Ovary (tissue), 9 donors: Measurements from ENCODE around the gene ROPN1L. TPM values are rescaled to one million over a fixed set of nuclear protein-coding genes. Genes with fewer than 3 reads are reported as not detected.

Source experiments
- DNase-seq, 5 donors: peaks; one replicate each; pipeline ENCODE4 v3.0.0-alpha.2; 2019 to 2020
- H3K27ac ChIP-seq, 2 donors: fragments of 200-600 bp; one replicate each; pipeline versions ENCODE4 v1.5.1 to v1.8.0; 2019 to 2022
- H3K27me3 ChIP-seq: fragments of 200-600 bp; one replicate; pipeline ENCODE4 v1.8.0; 2022
- H3K36me3 ChIP-seq: fragments of 200-600 bp; sonication (generic); one replicate; pipeline ENCODE4 v1.5.1; 2019
- H3K4me1 ChIP-seq: one replicate; pipeline ENCODE4 v1.8.1; 2013; ENCODE audit warnings: mild to moderate bottlenecking, moderate library complexity; ENCODE audit not compliant: insufficient read depth
- H3K4me3 ChIP-seq: fragments of 200-600 bp; sonication (generic); one replicate; pipeline ENCODE4 v1.5.1; 2017
- H3K9me3 ChIP-seq, 2 donors: fragments of 200-600 bp in 1 of 2; sonication (generic) in 1 of 2; one replicate each; pipeline versions ENCODE4 v1.5.1 to v1.8.1; 2013 to 2019; ENCODE audit warnings: mild to moderate bottlenecking in 1 of 2, moderate library complexity in 1 of 2
- CTCF ChIP-seq, 3 donors: fragments of 450-650 bp in 2 of 3; fragments of 200-600 bp in 1 of 3; IDR thresholded peaks; one replicate each; pipeline versions ENCODE4 v1.5.1 to v1.8.0; 2016 to 2022; ENCODE audit warnings: antibody characterized with exemption in 3 of 3, mild to moderate bottlenecking in 1 of 3
- EP300 ChIP-seq: sonication (generic); formaldehyde crosslinking; IDR thresholded peaks from one replicate; pipeline ENCODE4 v1.6.1; 2017; ENCODE audit warnings: antibody characterized with exemption
- POLR2A ChIP-seq: fragments of 450-650 bp; IDR thresholded peaks from one replicate; pipeline ENCODE4 v1.6.1; 2017; ENCODE audit warnings: antibody characterized with exemption, mild to moderate bottlenecking, moderate library complexity
- WGBS, 3 donors: extraction: QIAGEN DNeasy Blood & Tissue Kit in 1 of 3; methylation state at CpG; one replicate each; pipeline versions ENCODE4 v1.1.5 to v1.1.7; 2013 to 2017; 5-methylcytosine and 5-hydroxymethylcytosine counted together
- intact Hi-C, 4 donors: fragments of 100-400 bp; cut with DNase I; formaldehyde crosslinking; loops; one replicate each; pipeline versions ENCODE4 v1.11.0 to v1.15.1; 2022 to 2023
- polyA plus RNA-seq, 2 donors: library from polyadenylated mRNA; stranded (reverse); fragments of 200-250 nt in 1 of 2; fragments of 350-450 nt in 1 of 2; fragmentation: Illumina TruSeq in 1 of 2; extraction: RNeasy Lipid Tissue Mini Kit (QIAGEN cat#74804) in 1 of 2; gene quantifications; one replicate each; pipeline ENCODE4 v1.2.3, GENCODE V29; 2013 to 2014
- total RNA-seq, 7 donors: library from RNA; depleted of rRNA in 2 of 7; stranded (reverse); fragments of >200 nt in 2 of 7; fragmentation: NEBNext Ultra II Directional in 3 of 7; extraction: Animal tissue kit (Norgen Biotek cat#: 25700) in 3 of 7; gene quantifications; one replicate each; pipeline versions ENCODE4 v1.1.0 to v1.2.4, GENCODE V29; 2016 to 2023
- donor health status: DM: no; HTN: no; CAD: no; lungs with moderate emphysema.
- donor health status: DM: no; HTN: no; CAD: no.
- donor health status: Bipolar disorder and iron deficiency.
- donor health status: DM: yes; HTN: yes; CAD: no.
- donor health status: DM: no; HTN: no; CAD: no.
- donor health status: DM: yes; HTN: yes; CAD: no.

The ROPN1L gene
- total and polyA plus RNA-seq, 9 donors = 0.30 to 51.9 (median 2.4) TPM; not detected in 3

- Histone ChIP-seq H3K9me3 (no peaks in the 10 kb centered on the region), H3K36me3 (no peaks in the 10 kb centered on the region), H3K4me1 (no peaks in the 10 kb centered on the region), H3K27me3 (no peaks in the 10 kb centered on the region), H3K27ac (no peak overlapping the region), H3K4me3 (no peak overlapping the region)
- TF ChIP-seq CTCF (IDR thresholded peaks at IDR 0.05) (no peak), EP300 (no peak), POLR2A (no peak)
- whole genome bisulfite sequencing, 3 donors = 41 to 44% (median 42%) methylated on average over 8 of the region's 8 CpGs
- intact Hi-C loops = no loop called here
- no peak for DNase-seq
Observed at GRCh38 chr5:10503997-10504793, 62.5 kb downstream of the ROPN1L start.

DNA sequence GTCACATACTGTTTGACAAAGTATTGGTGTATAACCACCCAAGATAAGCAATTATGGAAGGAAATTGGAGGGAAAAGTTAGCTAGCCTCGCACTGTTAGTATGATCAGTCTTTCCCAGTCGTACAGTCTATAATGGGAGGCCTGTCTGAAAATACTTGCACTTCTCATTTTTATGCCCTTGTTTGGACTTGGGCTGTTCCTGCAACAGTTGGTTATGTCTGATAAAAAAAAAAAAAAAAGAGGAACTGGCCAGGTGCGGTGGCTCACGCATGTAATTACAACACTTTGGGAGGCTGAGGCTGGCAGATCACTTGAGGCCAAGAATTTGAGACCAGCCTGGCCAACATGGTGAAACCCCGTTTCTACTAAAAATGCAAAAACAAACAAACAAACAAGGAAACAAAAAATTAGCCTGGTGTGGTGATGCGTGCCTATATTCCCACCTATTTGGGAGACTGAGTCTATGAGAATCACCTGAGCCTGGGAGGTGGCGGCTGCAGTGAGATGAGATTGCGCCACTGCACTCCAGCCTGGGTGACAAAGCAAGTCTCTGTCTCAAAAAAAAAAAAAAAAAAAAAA lies 63.9 kb downstream of the ROPN1L start:
- H3K27me3 ChIP-seq = no peaks in the 10 kb centered on the region
- H3K4me1 ChIP-seq = no peaks in the 10 kb centered on the region
- no peak overlapping the region for H3K27ac ChIP-seq
- no peak overlapping the region for H3K4me3 ChIP-seq
- intact Hi-C loops = no loop called here
- TF ChIP-seq POLR2A = no peak
- no peak for TF ChIP-seq EP300
- no peak for TF ChIP-seq CTCF (IDR thresholded peaks at IDR 0.05)
- no peak for DNase-seq
- WGBS, 3 donors = 83 to 89% (median 86%) methylated on average over 8 of the region's 8 CpGs
- no peaks in the 10 kb centered on the region for H3K9me3 ChIP-seq
- H3K36me3 ChIP-seq = no peaks in the 10 kb centered on the region

- no peak overlapping the region for H3K4me3 ChIP-seq
- H3K27me3 ChIP-seq = no peaks in the 10 kb centered on the region
- TF ChIP-seq POLR2A = no peak
- TF ChIP-seq CTCF (IDR thresholded peaks at IDR 0.05) = no peak
- TF ChIP-seq EP300 = no peak
- DNase-seq = no peak
- intact Hi-C loops = no loop called here
- H3K4me1 ChIP-seq = no peaks in the 10 kb centered on the region
- no peaks in the 10 kb centered on the region for H3K36me3 ChIP-seq
- WGBS, 3 donors = 91 to 95% (median 92%) methylated on average over 3 of the region's 3 CpGs
- no peak overlapping the region for H3K27ac ChIP-seq
- H3K9me3 ChIP-seq = no peaks in the 10 kb centered on the region
Observed at GRCh38 chr5:10506535-10506934, 64.9 kb downstream of the ROPN1L start.

GRCh38 chr5:10507575-10508096 lies 66.0 kb downstream of the ROPN1L start:
- TF ChIP-seq POLR2A (no peak), EP300 (no peak), CTCF (IDR thresholded peaks at IDR 0.05) (no peak)
- no peak for DNase-seq
- Histone ChIP-seq H3K4me1 (no peaks in the 10 kb centered on the region), H3K27me3 (no peaks in the 10 kb centered on the region), H3K36me3 (no peaks in the 10 kb centered on the region), H3K4me3 (no peak overlapping the region), H3K9me3 (no peaks in the 10 kb centered on the region), H3K27ac (no peak overlapping the region)
- intact Hi-C loops = no loop called here
- WGBS, 3 donors = 34 to 43% (median 40%) methylated on average over 3 of the region's 3 CpGs
